Stomach (tissue), 9 donors: ENCODE results near the gene LRIG1. TPM values are rescaled to one million over a fixed set of nuclear protein-coding genes. Genes with fewer than 3 reads are reported as not detected.
A peak's percentile ranks its signal among the peaks of the same experiment; 100 is the strongest.

Source experiments
- DNase-seq, 2 donors: peaks; one replicate each; pipeline versions ENCODE4 v3.0.0 to v3.0.0-alpha.2; 2013 to 2019
- H3K27ac ChIP-seq, 5 donors: fragments of 200-600 bp in 4 of 5; sonication (generic) in 4 of 5; one replicate each; pipeline ENCODE4 v1.5.1; 2013 to 2019; ENCODE audit warnings: mild to moderate bottlenecking in 1 of 5, moderate library complexity in 1 of 5
- H3K27me3 ChIP-seq, 3 donors: fragments of 200-600 bp; sonication (generic); one replicate each; pipeline ENCODE4 v1.5.1; 2017 to 2019; ENCODE audit warnings: mixed run types in 1 of 3
- H3K36me3 ChIP-seq, 4 donors: fragments of 200-600 bp; sonication (generic); 1 replicate in 3 of 4; 2 replicates in 1 of 4; pipeline ENCODE4 v1.5.1; 2016 to 2019
- H3K4me1 ChIP-seq, 4 donors: fragments of 200-600 bp; sonication (generic); one replicate each; pipeline ENCODE4 v1.5.1; 2016 to 2019
- H3K4me3 ChIP-seq, 4 donors: fragments of 200-600 bp; sonication (generic) in 3 of 4; one replicate each; pipeline ENCODE4 v1.5.1; 2016 to 2019; ENCODE audit warnings: mild to moderate bottlenecking in 1 of 4
- H3K9me3 ChIP-seq, 4 donors: fragments of 200-600 bp; sonication (generic); one replicate each; pipeline ENCODE4 v1.5.1; 2016 to 2019
- EP300 ChIP-seq: sonication (generic); formaldehyde crosslinking; IDR thresholded peaks from one replicate; pipeline ENCODE4 v1.6.1; 2017; ENCODE audit warnings: antibody characterized with exemption
- POLR2A ChIP-seq, 4 donors: fragments of 450-650 bp; IDR thresholded peaks; one replicate each; pipeline ENCODE4 v1.6.1; 2016; ENCODE audit warnings: antibody characterized with exemption in 4 of 4, control low read depth in 2 of 4, mild to moderate bottlenecking in 1 of 4, moderate library complexity in 1 of 4
- POLR2AphosphoS5 ChIP-seq, 3 donors: sonication (generic); formaldehyde crosslinking; IDR thresholded peaks; one replicate each; pipeline ENCODE4 v1.6.1; 2016; ENCODE audit warnings: antibody characterized with exemption in 3 of 3
- WGBS, 5 donors: extraction: QIAGEN DNeasy Blood & Tissue Kit in 3 of 5; methylation state at CpG; one replicate each; pipeline versions ENCODE4 v1.1.5 to v1.1.7; 2013 to 2018; 5-methylcytosine and 5-hydroxymethylcytosine counted together
- intact Hi-C: fragments of 100-400 bp; cut with DNase I; formaldehyde crosslinking; loops from one replicate; pipeline ENCODE4 v1.15.1; 2023; ENCODE audit warnings: low total_unique reads
- polyA plus RNA-seq, 3 donors: library from polyadenylated mRNA; stranded (reverse); fragments of 200-250 nt; gene quantifications; one replicate each; pipeline ENCODE4 v1.2.3, GENCODE V29; 2013
- total RNA-seq, 5 donors: library from RNA; depleted of rRNA; stranded (reverse); fragments of >200 nt; gene quantifications; one replicate each; pipeline versions ENCODE4 v1.1.0 to v1.2.3, GENCODE V29; 2014 to 2016
- TF ChIP-seq, protein P1 (sequence below), 7 experiments: fragments of 450-650 bp in 4 of 7; fragments of 200-600 bp in 3 of 7; sonication (generic) in 3 of 7; IDR thresholded peaks; one replicate each; pipeline ENCODE4 v1.5.1; 2016 to 2019; ENCODE audit warnings: antibody characterized with exemption in 7 of 7, control low read depth in 2 of 7, mild to moderate bottlenecking in 1 of 7
- donor health status: healthy with polysubstance abuse.
- donor health status: Bipolar disorder and iron deficiency.
- donor health status: healthy.

Gene LRIG1
- total and polyA plus RNA-seq, 8 donors, result 20.2 to 278 (median 87.0) TPM

DNA sequence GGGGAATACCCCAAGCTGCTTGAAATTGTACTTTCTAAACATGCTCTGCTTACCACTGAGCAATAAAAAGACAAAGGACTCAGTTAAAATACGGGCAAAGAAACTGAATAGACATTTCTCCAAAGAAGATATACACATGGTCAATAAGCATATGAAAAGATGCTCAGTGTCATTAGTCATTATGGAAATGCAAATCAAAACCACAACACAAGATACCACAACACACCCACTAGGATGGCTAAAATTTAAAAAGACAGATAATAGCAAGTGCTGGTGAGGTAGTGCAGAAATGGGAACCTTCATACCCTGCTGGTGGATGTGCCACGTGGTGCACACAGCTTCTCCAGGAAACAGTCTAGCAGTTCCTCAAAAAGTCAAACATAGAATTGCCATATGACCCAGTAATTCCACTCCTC is 21.3 kb downstream of the LRIG1 start:
- Histone ChIP-seq H3K27me3 (no peaks in the 10 kb centered on the region), H3K9me3 (no peaks in the 10 kb centered on the region), H3K27ac (peak overlapping the region in 3 of 5 donors; percentile 37 to 96 (median 90)), H3K4me1 (peaks cover 91 to 100% (median 98%) of the 10 kb centered on the region in 4 donors), H3K4me3 (no peak overlapping the region), H3K36me3 (no peaks in the 10 kb centered on the region)
- DNase-seq, result no peak
- WGBS, 5 donors, result 61 to 71% (median 63%) methylated on average over 2 of the region's 2 CpGs
- TF ChIP-seq EP300, result no peak
- TF ChIP-seq POLR2AphosphoS5 (IDR thresholded peaks at IDR 0.05), result no peak
- TF ChIP-seq, protein P1, sequence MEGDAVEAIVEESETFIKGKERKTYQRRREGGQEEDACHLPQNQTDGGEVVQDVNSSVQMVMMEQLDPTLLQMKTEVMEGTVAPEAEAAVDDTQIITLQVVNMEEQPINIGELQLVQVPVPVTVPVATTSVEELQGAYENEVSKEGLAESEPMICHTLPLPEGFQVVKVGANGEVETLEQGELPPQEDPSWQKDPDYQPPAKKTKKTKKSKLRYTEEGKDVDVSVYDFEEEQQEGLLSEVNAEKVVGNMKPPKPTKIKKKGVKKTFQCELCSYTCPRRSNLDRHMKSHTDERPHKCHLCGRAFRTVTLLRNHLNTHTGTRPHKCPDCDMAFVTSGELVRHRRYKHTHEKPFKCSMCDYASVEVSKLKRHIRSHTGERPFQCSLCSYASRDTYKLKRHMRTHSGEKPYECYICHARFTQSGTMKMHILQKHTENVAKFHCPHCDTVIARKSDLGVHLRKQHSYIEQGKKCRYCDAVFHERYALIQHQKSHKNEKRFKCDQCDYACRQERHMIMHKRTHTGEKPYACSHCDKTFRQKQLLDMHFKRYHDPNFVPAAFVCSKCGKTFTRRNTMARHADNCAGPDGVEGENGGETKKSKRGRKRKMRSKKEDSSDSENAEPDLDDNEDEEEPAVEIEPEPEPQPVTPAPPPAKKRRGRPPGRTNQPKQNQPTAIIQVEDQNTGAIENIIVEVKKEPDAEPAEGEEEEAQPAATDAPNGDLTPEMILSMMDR (IDR thresholded peaks at IDR 0.05), result no peak
- TF ChIP-seq POLR2A (IDR thresholded peaks at IDR 0.05), result no peak
- intact Hi-C loops, result no loop called here

DNA sequence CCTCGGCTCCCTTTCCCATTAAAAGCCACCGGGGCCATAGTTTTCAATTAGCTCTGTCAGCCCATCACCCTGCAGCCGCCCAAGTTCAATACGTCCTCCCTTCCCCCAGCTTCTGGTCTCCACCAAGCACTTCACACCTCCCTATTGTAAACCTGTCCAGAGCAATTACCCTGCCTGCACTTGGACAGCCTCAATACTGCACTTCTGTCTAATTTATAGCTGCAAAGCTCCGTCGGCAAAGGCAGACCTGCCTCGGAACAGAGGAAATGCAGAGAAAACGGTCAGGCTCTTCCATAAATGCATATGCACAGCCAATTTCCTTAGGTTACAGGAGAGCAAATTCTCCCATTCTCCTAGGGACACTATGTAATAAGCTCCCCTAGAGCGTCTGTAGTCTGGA is 21.9 kb downstream of the LRIG1 start:
- peaks cover 95 to 100% (median 98%) of the 10 kb centered on the region in 4 donors for H3K4me1 ChIP-seq
- 63 to 74% (median 71%) methylated on average over 9 of the region's 9 CpGs for WGBS, 5 donors
- intact Hi-C loops, result no loop called here
- H3K36me3 ChIP-seq, result no peaks in the 10 kb centered on the region
- no peak for TF ChIP-seq EP300
- no peak for TF ChIP-seq POLR2A (IDR thresholded peaks at IDR 0.05)
- TF ChIP-seq POLR2AphosphoS5 (IDR thresholded peaks at IDR 0.05), result no peak
- TF ChIP-seq, protein P1 (IDR thresholded peaks at IDR 0.05), result no peak
- H3K27me3 ChIP-seq, result no peaks in the 10 kb centered on the region
- H3K9me3 ChIP-seq, result no peaks in the 10 kb centered on the region
- H3K27ac ChIP-seq, result peak overlapping the region in 3 of 5 donors; percentile 37 to 96 (median 90)
- H3K4me3 ChIP-seq, result no peak overlapping the region
- peak in 1 of 2 donors; percentile 30 for DNase-seq

DNA sequence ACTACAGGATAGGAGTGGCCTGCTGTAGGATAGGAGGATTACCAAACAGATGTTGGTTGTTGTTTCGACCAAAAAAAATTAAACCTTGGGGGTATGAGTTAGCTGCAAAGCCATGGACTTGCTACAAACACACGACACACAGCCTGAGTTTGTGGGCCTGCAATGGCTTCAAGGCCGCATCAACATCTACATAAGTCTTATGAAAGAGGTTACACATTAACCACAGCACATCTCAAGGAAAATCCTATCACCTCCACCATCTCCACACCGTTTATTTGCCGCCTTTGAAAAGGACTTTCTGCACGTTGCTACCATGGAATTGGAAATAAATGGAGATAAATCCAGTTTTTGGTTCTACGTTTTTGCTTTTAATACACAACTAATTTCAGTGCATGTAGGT is 23.0 kb downstream of the LRIG1 start:
- Histone ChIP-seq H3K4me3 (no peak overlapping the region), H3K27ac (peak overlapping the region in 4 of 5 donors; percentile 61 to 96 (median 82)), H3K36me3 (no peaks in the 10 kb centered on the region), H3K27me3 (no peaks in the 10 kb centered on the region), H3K4me1 (peaks cover 95 to 100% (median 98%) of the 10 kb centered on the region in 4 donors), H3K9me3 (no peaks in the 10 kb centered on the region)
- intact Hi-C loops, result no loop called here
- no peak for DNase-seq
- 43 to 63% (median 52%) methylated on average over 7 of the region's 7 CpGs for WGBS, 5 donors
- TF ChIP-seq POLR2A (IDR thresholded peaks at IDR 0.05), result no peak
- TF ChIP-seq, protein P1 (IDR thresholded peaks at IDR 0.05), result no peak
- no peak for TF ChIP-seq EP300
- TF ChIP-seq POLR2AphosphoS5 (IDR thresholded peaks at IDR 0.05), result no peak

DNA sequence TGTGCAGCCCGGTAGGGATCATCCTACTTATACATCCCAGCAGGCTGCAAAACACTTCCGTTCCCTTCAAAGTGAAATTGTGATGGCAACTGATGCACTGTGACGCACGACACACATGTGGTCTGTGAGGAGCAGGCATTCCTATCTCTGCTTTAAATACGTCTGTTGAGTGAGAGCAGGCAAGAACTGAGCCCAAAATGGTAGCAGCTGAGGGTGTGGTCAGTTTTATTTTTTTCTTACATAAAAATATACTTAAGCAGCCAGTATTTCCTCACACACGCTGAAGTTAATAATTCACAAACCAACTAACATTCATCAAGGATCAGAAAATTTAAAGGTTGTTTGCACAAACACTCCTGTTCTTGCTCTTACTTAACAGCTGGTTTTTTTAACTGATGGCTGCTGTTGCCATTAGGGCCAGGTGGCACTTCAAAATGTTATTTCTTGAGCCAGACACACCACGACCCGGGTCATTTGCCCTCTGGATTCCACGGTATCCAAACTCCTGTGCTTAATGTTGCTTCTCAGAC is 23.9 kb downstream of the LRIG1 start:
- no peaks in the 10 kb centered on the region for H3K36me3 ChIP-seq
- peak in 1 of 2 donors; percentile 70 for DNase-seq
- H3K4me3 ChIP-seq, result no peak overlapping the region
- TF ChIP-seq, protein P1 (IDR thresholded peaks at IDR 0.05), result no peak
- TF ChIP-seq EP300 (peak; percentile 55), POLR2AphosphoS5 (IDR thresholded peaks at IDR 0.05) (peak in 2 of 3 donors; percentile 19 to 67)
- H3K27me3 ChIP-seq, result no peaks in the 10 kb centered on the region
- H3K4me1 ChIP-seq, result peaks cover 93 to 100% (median 99%) of the 10 kb centered on the region in 4 donors
- intact Hi-C loops, result no loop called here
- H3K9me3 ChIP-seq, result no peaks in the 10 kb centered on the region
- WGBS, 5 donors, result 34 to 57% (median 41%) methylated on average over 9 of the region's 9 CpGs
- peak overlapping the region; percentile 56 to 96 (median 73) for H3K27ac ChIP-seq
